D341Med (cell line): ENCODE results near the gene CCDC121.

Experiments used
- DNase-seq: peaks from one replicate; pipeline ENCODE4 v3.0.0; 2012; ENCODE audit warnings: low spot score

CCDC121 gene

GRCh38 chr2:27582129-27582694 lies 46.6 kb downstream of the CCDC121 start:
- no peak for DNase-seq

DNA sequence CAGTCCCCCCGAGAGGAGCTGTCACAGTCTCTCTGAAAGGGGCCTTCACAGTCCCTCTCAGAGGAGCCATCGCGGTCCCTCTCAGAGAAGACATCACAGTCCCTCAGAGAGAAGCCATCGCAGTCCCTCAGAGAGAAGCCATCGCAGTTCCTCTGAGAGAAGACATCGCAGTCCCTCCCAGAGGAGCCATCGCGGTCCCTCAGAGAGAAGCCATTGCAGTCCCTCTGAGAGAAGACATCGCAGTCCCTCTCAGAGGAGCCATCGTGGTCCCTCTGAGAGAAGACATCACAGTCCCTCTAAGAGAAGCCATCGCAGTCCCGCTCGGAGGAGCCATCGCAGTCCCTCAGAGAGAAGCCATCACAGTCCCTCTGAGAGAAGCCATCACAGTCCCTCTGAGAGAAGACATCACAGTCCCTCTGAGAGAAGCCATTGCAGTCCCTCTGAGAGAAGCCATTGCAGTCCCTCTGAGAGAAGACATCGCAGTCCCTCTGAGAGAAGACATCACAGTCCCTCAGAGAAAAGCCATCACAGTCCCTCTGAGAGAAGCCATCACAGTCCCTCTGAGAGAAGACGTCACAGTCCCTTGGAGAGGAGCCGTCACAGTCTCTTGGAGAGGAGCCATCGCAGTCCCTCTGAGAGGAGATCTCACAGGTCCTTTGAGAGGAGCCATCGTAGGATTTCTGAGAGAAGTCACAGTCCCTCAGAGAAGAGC lies 47.2 kb downstream of the CCDC121 start:
- no peak for DNase-seq
